ENCODE measurements around the gene LPGAT1.
"Not testable (repeated sequence)": the region's sequence is repeated elsewhere in the genome, so short reads cannot be mapped to it uniquely, and the experiment has no call there.

The LPGAT1 gene

GRCh38 chr1:211735208-211736170 lies 95.1 kb downstream of the LPGAT1 start:
- DNase-seq (ENCODE audit: low read depth in 2 of 2): no peak

GRCh38 chr1:211734791-211735190 lies 95.8 kb downstream of the LPGAT1 start:
- DNase-seq (ENCODE audit: low read depth in 2 of 2): no peak

- no peak for DNase-seq (ENCODE audit: low read depth in 2 of 2)
These were observed 96.2 kb downstream of the LPGAT1 start for GRCh38 chr1:211734359-211734758.

GRCh38 chr1:211732293-211732980 lies 98.1 kb downstream of the LPGAT1 start:
- no peak for DNase-seq (ENCODE audit: low read depth in 2 of 2)

GRCh38 chr1:211731456-211732292 lies 98.9 kb downstream of the LPGAT1 start:
- DNase-seq (ENCODE audit: low read depth in 2 of 2): no peak

GRCh38 chr1:211730347-211730746 lies 100.2 kb downstream of the LPGAT1 start:
- no peak for DNase-seq (ENCODE audit: low read depth in 2 of 2)

GRCh38 chr1:211729238-211729637 lies 101.3 kb downstream of the LPGAT1 start:
- DNase-seq (ENCODE audit: low read depth in 2 of 2): no peak

GRCh38 chr1:211726467-211726995 lies 104.0 kb downstream of the LPGAT1 start:
- no peak for DNase-seq (ENCODE audit: low read depth in 2 of 2)

GRCh38 chr1:211724687-211725196 lies 105.8 kb downstream of the LPGAT1 start:
- no peak for DNase-seq (ENCODE audit: low read depth in 2 of 2)

- DNase-seq (ENCODE audit: low read depth in 2 of 2): no peak
These were observed 107.3 kb downstream of the LPGAT1 start for GRCh38 chr1:211723273-211723672.

GRCh38 chr1:211722277-211723175 lies 108.0 kb downstream of the LPGAT1 start:
- DNase-seq (ENCODE audit: low read depth in 2 of 2): no peak

- DNase-seq (ENCODE audit: low read depth in 2 of 2): not testable (repeated sequence)
These were observed 114.0 kb downstream of the LPGAT1 start for GRCh38 chr1:211716555-211716954.

GRCh38 chr1:211715971-211716370 lies 114.6 kb downstream of the LPGAT1 start:
- no peak for DNase-seq (ENCODE audit: low read depth in 2 of 2)

GRCh38 chr1:211714154-211714553 lies 116.4 kb downstream of the LPGAT1 start:
- no peak for DNase-seq (ENCODE audit: low read depth in 2 of 2)

- no peak for DNase-seq (ENCODE audit: low read depth in 2 of 2)
These were observed 117.3 kb downstream of the LPGAT1 start for GRCh38 chr1:211713231-211713630.

GRCh38 chr1:211711315-211711705 lies 119.3 kb downstream of the LPGAT1 start:
- no peak for DNase-seq (ENCODE audit: low read depth in 2 of 2)

- DNase-seq (ENCODE audit: low read depth in 2 of 2): no peak
These were observed 119.8 kb downstream of the LPGAT1 start for GRCh38 chr1:211710566-211711314.

- DNase-seq (ENCODE audit: low read depth in 2 of 2): no peak
These were observed 121.6 kb downstream of the LPGAT1 start for GRCh38 chr1:211708926-211709325.

- no peak for DNase-seq (ENCODE audit: low read depth in 2 of 2)
These were observed 122.6 kb downstream of the LPGAT1 start for GRCh38 chr1:211708006-211708405.
